Progenitor cell of endocrine pancreas (in vitro differentiated cells): Measurements from ENCODE around the gene CD2BP2. TPM values are rescaled to one million over a fixed set of nuclear protein-coding genes. Genes with fewer than 3 reads are reported as not detected.
"Not testable (repeated sequence)": the region's sequence is repeated elsewhere in the genome, so short reads cannot be mapped to it uniquely, and the experiment has no call there.

Source experiments
- DNase-seq: peaks from one replicate; pipeline ENCODE4 v3.0.0; 2021; ENCODE audit warnings: low spot score; ENCODE audit not compliant: unreplicated experiment
- H3K27ac Mint-ChIP-seq: 2 replicates; pipeline ENCODE4 v1.8.0; 2021; ENCODE audit warnings: mild to moderate bottlenecking, moderate library complexity, mixed read lengths
- H3K27me3 Mint-ChIP-seq: 2 replicates; pipeline ENCODE4 v1.8.0; 2021; ENCODE audit warnings: mixed read lengths
- H3K36me3 Mint-ChIP-seq: 2 replicates; pipeline ENCODE4 v1.8.0; 2022; ENCODE audit warnings: mixed read lengths; ENCODE audit not compliant: insufficient read depth
- H3K4me1 Mint-ChIP-seq: 2 replicates; pipeline ENCODE4 v1.8.0; 2021; ENCODE audit warnings: low read depth, mixed read lengths
- H3K4me3 Mint-ChIP-seq: 2 replicates; pipeline ENCODE4 v1.8.0; 2021; ENCODE audit warnings: low read depth, mild to moderate bottlenecking, moderate library complexity, mixed read lengths
- H3K9me3 Mint-ChIP-seq: 2 replicates; pipeline ENCODE4 v1.8.0; 2021; ENCODE audit warnings: low read depth, mixed read lengths
- CTCF ChIP-seq: fragments of 200-600 bp; sonication (generic); IDR thresholded peaks from one replicate; pipeline ENCODE4 v1.5.0; 2021; ENCODE audit warnings: antibody characterized with exemption, mild to moderate bottlenecking; ENCODE audit not compliant: unreplicated experiment
- total RNA-seq: library from RNA; stranded (reverse); gene quantifications from 2 replicates; pipeline ENCODE4 v1.2.1, GENCODE V29; 2021

Gene CD2BP2
- total RNA-seq, 1 donor from 2014 or later, result 76.9 TPM

DNA sequence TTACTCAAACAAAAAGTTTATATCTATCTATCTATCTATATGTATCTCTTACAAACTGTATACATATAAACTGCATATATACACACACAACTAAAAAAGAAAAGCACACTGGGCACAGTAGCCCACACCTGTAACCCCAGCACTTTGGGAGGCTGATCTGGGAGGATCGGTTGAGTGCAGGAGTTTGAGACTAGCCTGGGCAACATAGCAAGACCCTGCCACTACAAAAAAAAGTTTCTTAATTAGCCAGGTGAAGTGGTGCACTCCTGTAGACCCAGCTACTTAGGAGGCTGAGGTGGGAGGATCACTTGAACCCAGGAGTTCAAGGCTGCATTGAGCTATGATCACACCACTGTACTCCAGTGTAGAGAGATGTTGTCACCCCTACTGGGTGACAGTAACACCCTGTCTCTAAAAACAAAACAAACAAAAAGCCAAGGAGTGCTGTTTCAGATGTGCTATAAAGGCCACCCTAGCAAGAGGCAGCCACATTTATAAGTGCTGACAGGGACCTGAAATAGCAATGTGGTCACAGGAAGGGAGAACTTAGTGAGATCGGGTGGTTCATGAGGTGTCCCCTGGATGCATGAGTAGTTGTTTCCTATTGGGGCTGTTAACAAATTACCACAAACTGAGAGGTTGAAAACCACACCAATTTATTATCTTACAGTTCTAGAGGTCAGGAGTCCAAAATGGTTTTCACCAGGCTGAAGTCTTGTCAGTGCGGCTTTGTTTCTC is 4.8 kb downstream of the CD2BP2 start:
- no peak for TF ChIP-seq CTCF
- DNase-seq, result no peak
- Mint-ChIP-seq H3K4me1 (peaks cover 6% of the 10 kb centered on the region), H3K4me3 (no peak overlapping the region), H3K36me3 (peaks cover 19% of the 10 kb centered on the region), H3K9me3 (no peaks in the 10 kb centered on the region), H3K27me3 (no peaks in the 10 kb centered on the region), H3K27ac (no peak overlapping the region)

DNA sequence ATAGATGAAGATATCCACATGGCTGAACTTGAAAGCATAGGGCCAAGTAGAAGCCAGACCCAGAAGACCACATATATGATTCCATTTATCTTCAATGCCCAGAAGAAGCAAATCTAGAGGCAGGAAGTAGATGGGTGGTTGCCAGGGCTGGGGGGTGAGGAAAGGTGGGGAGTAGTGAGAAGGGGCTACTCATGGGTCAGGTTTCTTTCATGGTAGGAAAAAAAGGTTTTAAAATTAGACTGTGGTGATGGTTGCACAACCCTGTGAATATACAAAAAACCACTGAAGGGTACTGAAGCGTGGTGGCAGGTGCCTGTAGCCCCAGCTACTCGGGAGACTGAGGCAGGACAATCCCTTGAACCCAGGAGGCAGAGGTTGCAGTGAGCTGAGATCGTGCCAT is 5.4 kb downstream of the CD2BP2 start:
- H3K36me3 Mint-ChIP-seq, result peaks cover 19% of the 10 kb centered on the region
- H3K4me3 Mint-ChIP-seq, result no peak overlapping the region
- H3K4me1 Mint-ChIP-seq, result peaks cover 6% of the 10 kb centered on the region
- TF ChIP-seq CTCF, result no peak
- H3K27me3 Mint-ChIP-seq, result no peaks in the 10 kb centered on the region
- H3K9me3 Mint-ChIP-seq, result no peaks in the 10 kb centered on the region
- DNase-seq, result no peak
- H3K27ac Mint-ChIP-seq, result no peak overlapping the region

DNA sequence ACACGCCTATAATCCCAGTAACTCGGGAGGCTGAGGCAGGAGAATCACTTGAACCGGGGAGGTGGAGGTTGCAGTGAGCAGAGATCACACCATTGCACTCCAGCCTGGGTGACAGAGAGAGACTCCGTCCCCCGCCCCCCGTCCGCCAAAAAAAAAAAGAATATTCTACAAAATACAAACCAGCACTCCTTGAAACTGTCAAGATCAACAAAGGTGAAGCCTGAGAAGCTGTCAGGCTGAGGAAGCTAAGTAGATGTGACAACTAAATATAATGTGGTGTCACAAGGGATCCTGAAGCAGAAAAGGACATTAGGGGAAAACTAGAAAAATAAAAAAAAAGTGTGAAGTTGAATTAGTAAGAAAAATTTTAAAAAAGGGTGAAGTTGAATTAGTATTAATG is 6.2 kb downstream of the CD2BP2 start:
- Mint-ChIP-seq H3K36me3 (peaks cover 19% of the 10 kb centered on the region), H3K27ac (no peak overlapping the region), H3K27me3 (no peaks in the 10 kb centered on the region), H3K4me1 (no peaks in the 10 kb centered on the region), H3K9me3 (no peaks in the 10 kb centered on the region), H3K4me3 (no peak overlapping the region)
- no peak for DNase-seq
- no peak for TF ChIP-seq CTCF

- TF ChIP-seq CTCF, result no peak
- Mint-ChIP-seq H3K4me3 (no peak overlapping the region), H3K27me3 (no peaks in the 10 kb centered on the region), H3K27ac (no peak overlapping the region), H3K4me1 (no peaks in the 10 kb centered on the region), H3K36me3 (peaks cover 18% of the 10 kb centered on the region), H3K9me3 (no peaks in the 10 kb centered on the region)
- DNase-seq, result no peak
Observed at GRCh38 chr16:30348113-30348512, 7.0 kb downstream of the CD2BP2 start.

GRCh38 chr16:30346286-30346685 is 8.8 kb downstream of the CD2BP2 start:
- no peak for DNase-seq
- Mint-ChIP-seq H3K27me3 (no peaks in the 10 kb centered on the region), H3K36me3 (peaks cover 10% of the 10 kb centered on the region), H3K27ac (no peak overlapping the region), H3K4me1 (no peaks in the 10 kb centered on the region), H3K4me3 (no peak overlapping the region), H3K9me3 (no peaks in the 10 kb centered on the region)
- no peak for TF ChIP-seq CTCF

GRCh38 chr16:30343491-30343820 is 11.7 kb downstream of the CD2BP2 start:
- not testable (repeated sequence) for H3K4me3 Mint-ChIP-seq, H3K4me1 Mint-ChIP-seq, DNase-seq, H3K9me3 Mint-ChIP-seq, H3K27me3 Mint-ChIP-seq, H3K27ac Mint-ChIP-seq, H3K36me3 Mint-ChIP-seq
